Gastrocnemius medialis (tissue), 4 donors: ENCODE data around the gene MGRN1.

Source experiments
- CTCF ChIP-seq, 5 experiments: fragments of 450-650 bp in 3 of 5; fragments of 200-600 bp in 2 of 5; sonication (generic) in 2 of 5; IDR thresholded peaks in 4 of 5; conservative IDR thresholded peaks in 1 of 5; 1 replicate in 4 of 5; 2 replicates in 1 of 5; pipeline ENCODE4 v1.5.1; 2016 to 2019; ENCODE audit warnings: antibody characterized with exemption in 5 of 5, mild to moderate bottlenecking in 3 of 5, moderate library complexity in 3 of 5
- POLR2A ChIP-seq, 2 donors: fragments of 450-650 bp; IDR thresholded peaks; one replicate each; pipeline ENCODE4 v1.6.1; 2017; ENCODE audit warnings: antibody characterized with exemption in 2 of 2, mild to moderate bottlenecking in 2 of 2, moderate library complexity in 2 of 2

- TF ChIP-seq CTCF (IDR thresholded peaks at IDR 0.05 in 4 of 5, conservative IDR thresholded peaks at IDR 0.05 in 1 of 5) (no peak), POLR2A (IDR thresholded peaks at IDR 0.05) (no peak)
Observed at GRCh38 chr16:4689864-4690704, 65.5 kb downstream of the MGRN1 start.
